ENCODE data around the gene CRELD2.

The CRELD2 gene

GRCh38 chr22:49969751-49970527, 51.5 kb downstream of the CRELD2 start:
- no peak for TF ChIP-seq CTCF (IDR thresholded peaks at IDR 0.05; ENCODE audit: borderline replicate concordance, control extremely low read depth, extremely low read depth, insufficient read depth, missing control alignments)
- DNase-seq (ENCODE audit: low spot score): no peak
- in situ Hi-C loops (cut with MboI; ENCODE audit: low sequenced_read_pairs, unreplicated experiment): no loop called here

- DNase-seq (ENCODE audit: low spot score): peak; percentile 90
- in situ Hi-C loops (cut with MboI; ENCODE audit: low sequenced_read_pairs, unreplicated experiment): no loop called here
- TF ChIP-seq CTCF (IDR thresholded peaks at IDR 0.05; ENCODE audit: borderline replicate concordance, control extremely low read depth, extremely low read depth, insufficient read depth, missing control alignments): no peak
These were observed 52.2 kb downstream of the CRELD2 start for GRCh38 chr22:49970528-49971231.

- in situ Hi-C loops (cut with MboI; ENCODE audit: low sequenced_read_pairs, unreplicated experiment): no loop called here
- TF ChIP-seq CTCF (IDR thresholded peaks at IDR 0.05; ENCODE audit: borderline replicate concordance, control extremely low read depth, extremely low read depth, insufficient read depth, missing control alignments): no peak
- peak; percentile 70 for DNase-seq (ENCODE audit: low spot score)
These were observed 53.1 kb downstream of the CRELD2 start for GRCh38 chr22:49971232-49972162.

- DNase-seq (ENCODE audit: low spot score): no peak
- no peak for TF ChIP-seq CTCF (IDR thresholded peaks at IDR 0.05; ENCODE audit: borderline replicate concordance, control extremely low read depth, extremely low read depth, insufficient read depth, missing control alignments)
- in situ Hi-C loops (cut with MboI; ENCODE audit: low sequenced_read_pairs, unreplicated experiment): no loop called here
These were observed 54.0 kb downstream of the CRELD2 start for GRCh38 chr22:49972163-49973017.

GRCh38 chr22:49973018-49973961, 54.9 kb downstream of the CRELD2 start:
- in situ Hi-C loops (cut with MboI; ENCODE audit: low sequenced_read_pairs, unreplicated experiment): no loop called here
- no peak for DNase-seq (ENCODE audit: low spot score)
- TF ChIP-seq CTCF (IDR thresholded peaks at IDR 0.05; ENCODE audit: borderline replicate concordance, control extremely low read depth, extremely low read depth, insufficient read depth, missing control alignments): no peak
